Left colon (tissue), 2 donors: ENCODE measurements around the gene APOL4. TPM values are rescaled to one million over a fixed set of nuclear protein-coding genes. Genes with fewer than 3 reads are reported as not detected.
"Not testable (repeated sequence)": the region's sequence is repeated elsewhere in the genome, so short reads cannot be mapped to it uniquely, and the experiment has no call there.

ENCODE experiments used
- ATAC-seq: fragments of 200-7000 bp; cut with Tn5 transposase; one replicate; pipeline ENCODE4 v1.9.1; 2020; ENCODE audit warnings: mild to moderate bottlenecking, moderate library complexity
- DNase-seq, 2 donors: peaks; one replicate each; pipeline ENCODE4 v3.0.0-alpha.2; 2020
- intact Hi-C, 2 donors: fragments of 100-400 bp; cut with DNase I in 1 of 2; cut with micrococcal nuclease in 1 of 2; formaldehyde crosslinking; loops; one replicate each; pipeline versions ENCODE4 v1.11.2 to v1.14.0; 2022; cut with DNase I, micrococcal nuclease
- long read RNA-seq: library from polyadenylated mRNA; unstranded; transcript quantifications from one replicate; pipeline ENCODE4 v2.0.0, GENCODE V29; 2021
- total RNA-seq, 2 donors: library from RNA; stranded (reverse); fragmentation: NEBNext Ultra II Directional; extraction: Animal tissue kit (Norgen Biotek cat#: 25700); gene quantifications; one replicate each; pipeline ENCODE4 v1.2.1, GENCODE V29; 2021
- donor health status: DM: no; HTN: no; CAD: no.
- donor health status: DM: yes; HTN: yes; CAD: no.

Gene APOL4
- 1 to 10 TPM in 1 of 2 donors, under 1 TPM in 1; 0.95 to 2.4 TPM for total RNA-seq
- long read RNA-seq, partial matches to known transcripts: 3 of 4 reads
- long read RNA-seq, other reads (novel, unspliced or antisense): 1 of 4 reads

GRCh38 chr22:36201630-36202319 lies at the start of gene APOL4:
Gene APOL4 (minus strand): TSS chr22:36201809. CDS start chr22:36201734, 75 bp downstream.
- ATAC-seq (peak; percentile 59), DNase-seq (peak; percentile 62 to 67)
- intact Hi-C loops: no loop called here

GRCh38 chr22:36250292-36250960 lies 48.8 kb upstream of the APOL4 start:
- ATAC-seq, intact Hi-C loops, DNase-seq: not testable (repeated sequence)

- DNase-seq: no peak
- no peak for ATAC-seq
- intact Hi-C loops: no loop called here
Measured at GRCh38 chr22:36249160-36249559, 47.6 kb upstream of the APOL4 start.

GRCh38 chr22:36247955-36248354 lies 46.3 kb upstream of the APOL4 start:
- intact Hi-C loops: no loop called here
- no peak for DNase-seq

GRCh38 chr22:36246718-36247117 lies 45.1 kb upstream of the APOL4 start:
- DNase-seq: no peak
- intact Hi-C loops: no loop called here
- no peak for ATAC-seq

More at GRCh38 chr22:36247955-36248354, 46.3 kb upstream of the APOL4 start:
- ATAC-seq: no peak

GRCh38 chr22:36245805-36246356 lies 44.3 kb upstream of the APOL4 start:
- intact Hi-C loops: no loop called here
- DNase-seq (no peak), ATAC-seq (no peak)

- DNase-seq (no peak), ATAC-seq (no peak)
- intact Hi-C loops: no loop called here
Measured at GRCh38 chr22:36244522-36245391, 43.1 kb upstream of the APOL4 start.

- DNase-seq: no peak
- intact Hi-C loops: no loop called here
Measured at GRCh38 chr22:36243986-36244385, 42.4 kb upstream of the APOL4 start.

GRCh38 chr22:36239401-36240171 lies 38.0 kb upstream of the APOL4 start, which contains the start of gene APOL2:
Gene APOL2 (minus strand): TSS chr22:36239527. CDS start chr22:36233162, 6,365 bp downstream.
- peak; percentile 96 for ATAC-seq
- DNase-seq: peak; percentile 88 to 95
- intact Hi-C loops: no loop called here

More at GRCh38 chr22:36243986-36244385, 42.4 kb upstream of the APOL4 start:
- ATAC-seq: no peak

GRCh38 chr22:36239150-36239400 lies 37.5 kb upstream of the APOL4 start:
- ATAC-seq: peak; percentile 44
- intact Hi-C loops: no loop called here
- peak in 1 of 2 donors; percentile 29 for DNase-seq

- intact Hi-C loops: no loop called here
- ATAC-seq (peak; percentile 70), DNase-seq (peak in 1 of 2 donors; percentile 52)
Measured at GRCh38 chr22:36238373-36239149, 37.0 kb upstream of the APOL4 start.

- DNase-seq: no peak
- ATAC-seq: peak; percentile 41
- intact Hi-C loops: no loop called here
Measured at GRCh38 chr22:36237462-36238372, 36.1 kb upstream of the APOL4 start.

- DNase-seq: no peak
- ATAC-seq: no peak
- intact Hi-C loops: no loop called here
Measured at GRCh38 chr22:36236388-36237319, 35.0 kb upstream of the APOL4 start.

GRCh38 chr22:36235585-36235984 lies 34.0 kb upstream of the APOL4 start:
- no peak for DNase-seq
- ATAC-seq: no peak
- intact Hi-C loops: no loop called here

- DNase-seq: no peak
- no peak for ATAC-seq
Measured at GRCh38 chr22:36234919-36235318, 33.3 kb upstream of the APOL4 start.

GRCh38 chr22:36234213-36234612 lies 32.6 kb upstream of the APOL4 start:
- DNase-seq: no peak
- intact Hi-C loops: no loop called here
- no peak for ATAC-seq

More at GRCh38 chr22:36234919-36235318, 33.3 kb upstream of the APOL4 start:
- intact Hi-C loops: no loop called here
